Aorta (tissue), 5 donors: ENCODE data around the gene PRR3. TPM values are rescaled to one million over a fixed set of nuclear protein-coding genes. Genes with fewer than 3 reads are reported as not detected.
A peak's percentile ranks its signal among the peaks of the same experiment; 100 is the strongest.
"Not testable (repeated sequence)": the region's sequence is repeated elsewhere in the genome, so short reads cannot be mapped to it uniquely, and the experiment has no call there.

Source experiments
- ATAC-seq: fragments of 200-7000 bp; cut with Tn5 transposase; one replicate; pipeline ENCODE4 v1.9.1; 2022; ENCODE audit warnings: moderate library complexity; ENCODE audit not compliant: low FRiP score
- DNase-seq, 2 donors: peaks; one replicate each; pipeline ENCODE4 v3.0.0-alpha.2; 2020
- H3K27ac ChIP-seq, 2 donors: one replicate each; pipeline ENCODE4 v1.5.1; 2013; ENCODE audit warnings: low read length in 2 of 2, mild to moderate bottlenecking in 2 of 2, moderate library complexity in 2 of 2, control low read depth in 1 of 2, inconsistent platforms in 1 of 2, low read depth in 1 of 2
- H3K27me3 ChIP-seq, 2 donors: one replicate each; pipeline ENCODE4 v1.6.1; 2013; ENCODE audit warnings: control low read depth in 1 of 2, low read length in 1 of 2, mild to moderate bottlenecking in 1 of 2, moderate library complexity in 1 of 2; ENCODE audit not compliant: insufficient read depth in 2 of 2, control insufficient read depth in 1 of 2
- H3K36me3 ChIP-seq, 2 donors: one replicate each; pipeline ENCODE4 v1.6.1; 2013; ENCODE audit warnings: control low read depth in 1 of 2, low read length in 1 of 2, mild to moderate bottlenecking in 1 of 2; ENCODE audit not compliant: insufficient read depth in 2 of 2, control insufficient read depth in 1 of 2
- H3K4me1 ChIP-seq, 2 donors: one replicate each; pipeline ENCODE4 v1.6.1; 2013; ENCODE audit warnings: low read length in 2 of 2, control low read depth in 1 of 2, mild to moderate bottlenecking in 1 of 2, moderate library complexity in 1 of 2; ENCODE audit not compliant: insufficient read depth in 2 of 2, control insufficient read depth in 1 of 2
- H3K4me3 ChIP-seq, 2 donors: one replicate each; pipeline ENCODE4 v1.5.1; 2013; ENCODE audit warnings: low read length in 2 of 2, control low read depth in 1 of 2, mild to moderate bottlenecking in 1 of 2
- H3K9me3 ChIP-seq: one replicate; pipeline ENCODE4 v1.6.1; 2013; ENCODE audit warnings: mild to moderate bottlenecking, low read length; ENCODE audit not compliant: control insufficient read depth
- WGBS, 2 donors: extraction: QIAGEN DNeasy Blood & Tissue Kit; methylation state at CpG; one replicate each; pipeline ENCODE4 v1.1.7; 2013; 5-methylcytosine and 5-hydroxymethylcytosine counted together
- intact Hi-C, 2 donors: fragments of 100-400 bp; cut with DNase I; formaldehyde crosslinking; loops; one replicate each; pipeline versions ENCODE4 v1.14.2 to v1.15.0; 2022
- polyA plus RNA-seq, 2 donors: library from polyadenylated mRNA; stranded (reverse); fragments of 200-250 nt; gene quantifications; one replicate each; pipeline ENCODE4 v1.2.3, GENCODE V29; 2013
- total RNA-seq, 2 donors: library from RNA; stranded (reverse); fragmentation: NEBNext Ultra II Directional; extraction: Animal tissue kit (Norgen Biotek cat#: 25700); gene quantifications; one replicate each; pipeline ENCODE4 v1.2.1, GENCODE V29; 2021
- donor health status: healthy with polysubstance abuse.
- donor health status: Bipolar disorder and iron deficiency.
- donor health status: DM: no; HTN: no; CAD: no.
- donor health status: DM: no; HTN: no; CAD: no.
- donor health status: DM: yes; HTN: yes; CAD: no.

PRR3 gene
- total and polyA plus RNA-seq, 4 donors = 4.1 to 11.6 (median 8.5) TPM

GRCh38 chr6:30597315-30598144, 40.4 kb downstream of the PRR3 start:
- H3K36me3 ChIP-seq = not testable (repeated sequence)

GRCh38 chr6:30598912-30599624, 42.0 kb downstream of the PRR3 start:
- 72 to 73% methylated on average over 12 of the region's 12 CpGs for WGBS, 2 donors
- no peak for DNase-seq
- Histone ChIP-seq H3K27me3 (no peaks in the 10 kb centered on the region), H3K4me1 (no peaks in the 10 kb centered on the region), H3K36me3 (peaks cover 9 to 15% of the 10 kb centered on the region in 2 donors), H3K4me3 (no peak overlapping the region), H3K27ac (no peak overlapping the region), H3K9me3 (no peaks in the 10 kb centered on the region)
- intact Hi-C loops = no loop called here
- no peak for ATAC-seq

More at GRCh38 chr6:30597315-30598144, 40.4 kb downstream of the PRR3 start:
- peak; percentile 85 to 86 for DNase-seq
- not testable (repeated sequence) for H3K27ac ChIP-seq, H3K4me3 ChIP-seq, H3K27me3 ChIP-seq, H3K4me1 ChIP-seq, H3K9me3 ChIP-seq
- WGBS, 2 donors = 76% methylated on average over 15 of the region's 15 CpGs
- ATAC-seq = peak; percentile 84
- intact Hi-C loops = loop anchor here in 1 of 2 donors (2.0 kb wide), 1 partner anchor 115 kb away; no protein-coding TSS in a partner anchor

- Histone ChIP-seq H3K27ac (no peak overlapping the region), H3K27me3 (no peaks in the 10 kb centered on the region), H3K9me3 (no peaks in the 10 kb centered on the region), H3K4me1 (no peaks in the 10 kb centered on the region), H3K4me3 (no peak overlapping the region), H3K36me3 (peaks cover 13 to 20% of the 10 kb centered on the region in 2 donors)
- no peak for ATAC-seq
- intact Hi-C loops = no loop called here
- WGBS, 2 donors = 79 to 85% methylated on average over 13 of the region's 13 CpGs
- DNase-seq = no peak
Observed at GRCh38 chr6:30599625-30600324, 42.7 kb downstream of the PRR3 start.

GRCh38 chr6:30600451-30600961, 43.4 kb downstream of the PRR3 start:
- no peak overlapping the region for H3K4me3 ChIP-seq
- no peak overlapping the region for H3K27ac ChIP-seq
- 59 to 61% methylated on average over 10 of the region's 10 CpGs for WGBS, 2 donors
- H3K4me1 ChIP-seq = no peaks in the 10 kb centered on the region
- intact Hi-C loops = no loop called here
- H3K9me3 ChIP-seq = no peaks in the 10 kb centered on the region
- H3K27me3 ChIP-seq = no peaks in the 10 kb centered on the region
- ATAC-seq (no peak), DNase-seq (peak in 1 of 2 donors; percentile 50)
- H3K36me3 ChIP-seq = peaks cover 15 to 24% of the 10 kb centered on the region in 2 donors

- H3K4me1 ChIP-seq = no peaks in the 10 kb centered on the region
- 49 to 55% methylated on average over 6 of the region's 6 CpGs for WGBS, 2 donors
- H3K4me3 ChIP-seq = no peak overlapping the region
- intact Hi-C loops = no loop called here
- H3K9me3 ChIP-seq = no peaks in the 10 kb centered on the region
- H3K27me3 ChIP-seq = no peaks in the 10 kb centered on the region
- peaks cover 15 to 29% of the 10 kb centered on the region in 2 donors for H3K36me3 ChIP-seq
- DNase-seq (no peak), ATAC-seq (no peak)
- no peak overlapping the region for H3K27ac ChIP-seq
Observed at GRCh38 chr6:30601436-30601814, 44.3 kb downstream of the PRR3 start.

- Histone ChIP-seq H3K4me3 (no peak overlapping the region), H3K9me3 (no peaks in the 10 kb centered on the region), H3K4me1 (no peaks in the 10 kb centered on the region), H3K36me3 (peaks cover 15 to 30% of the 10 kb centered on the region in 2 donors), H3K27me3 (no peaks in the 10 kb centered on the region), H3K27ac (no peak overlapping the region)
- no peak for DNase-seq
- intact Hi-C loops = no loop called here
- peak; percentile 10 for ATAC-seq
- 89 to 90% methylated on average over 39 of the region's 39 CpGs for WGBS, 2 donors
Observed at GRCh38 chr6:30601815-30602641, 44.9 kb downstream of the PRR3 start.

- intact Hi-C loops = no loop called here
- H3K9me3 ChIP-seq = no peaks in the 10 kb centered on the region
- H3K4me1 ChIP-seq = no peaks in the 10 kb centered on the region
- H3K36me3 ChIP-seq = peaks cover 25 to 33% of the 10 kb centered on the region in 2 donors
- H3K27me3 ChIP-seq = no peaks in the 10 kb centered on the region
- no peak overlapping the region for H3K27ac ChIP-seq
- ATAC-seq = no peak
- no peak overlapping the region for H3K4me3 ChIP-seq
- DNase-seq = no peak
- 93 to 94% methylated on average over 13 of the region's 13 CpGs for WGBS, 2 donors
Observed at GRCh38 chr6:30603961-30604360, 46.9 kb downstream of the PRR3 start.

- H3K4me1 ChIP-seq = peaks cover 2 to 5% of the 10 kb centered on the region in 2 donors
- no peak for ATAC-seq
- DNase-seq = no peak
Observed at GRCh38 chr6:30610065-30610464, 53.0 kb downstream of the PRR3 start.

More at GRCh38 chr6:30610065-30610464, 53.0 kb downstream of the PRR3 start:
- Histone ChIP-seq H3K27me3 (peaks cover 0 to 2% of the 10 kb centered on the region in 2 donors), H3K4me3 (no peak overlapping the region), H3K36me3 (peaks cover 13% of the 10 kb centered on the region in 2 donors), H3K9me3 (no peaks in the 10 kb centered on the region), H3K27ac (no peak overlapping the region)
- WGBS, 2 donors = 52 to 67% methylated on average over 4 of the region's 4 CpGs
- intact Hi-C loops = loop anchor here (5.0 kb wide), 1 partner anchor 38 kb away; the partner anchor contains the start of gene ABCF1 (in 2 of the 2)
